Aorta (tissue), 5 donors: Measurements from ENCODE around the gene CTNNB1. TPM values are rescaled to one million over a fixed set of nuclear protein-coding genes. Genes with fewer than 3 reads are reported as not detected.

Source experiments
- ATAC-seq: fragments of 200-7000 bp; cut with Tn5 transposase; one replicate; pipeline ENCODE4 v1.9.1; 2022; ENCODE audit warnings: moderate library complexity; ENCODE audit not compliant: low FRiP score
- DNase-seq, 2 donors: peaks; one replicate each; pipeline ENCODE4 v3.0.0-alpha.2; 2020
- H3K27ac ChIP-seq, 2 donors: one replicate each; pipeline ENCODE4 v1.5.1; 2013; ENCODE audit warnings: low read length in 2 of 2, mild to moderate bottlenecking in 2 of 2, moderate library complexity in 2 of 2, control low read depth in 1 of 2, inconsistent platforms in 1 of 2, low read depth in 1 of 2
- H3K27me3 ChIP-seq, 2 donors: one replicate each; pipeline ENCODE4 v1.6.1; 2013; ENCODE audit warnings: control low read depth in 1 of 2, low read length in 1 of 2, mild to moderate bottlenecking in 1 of 2, moderate library complexity in 1 of 2; ENCODE audit not compliant: insufficient read depth in 2 of 2, control insufficient read depth in 1 of 2
- H3K36me3 ChIP-seq, 2 donors: one replicate each; pipeline ENCODE4 v1.6.1; 2013; ENCODE audit warnings: control low read depth in 1 of 2, low read length in 1 of 2, mild to moderate bottlenecking in 1 of 2; ENCODE audit not compliant: insufficient read depth in 2 of 2, control insufficient read depth in 1 of 2
- H3K4me1 ChIP-seq, 2 donors: one replicate each; pipeline ENCODE4 v1.6.1; 2013; ENCODE audit warnings: low read length in 2 of 2, control low read depth in 1 of 2, mild to moderate bottlenecking in 1 of 2, moderate library complexity in 1 of 2; ENCODE audit not compliant: insufficient read depth in 2 of 2, control insufficient read depth in 1 of 2
- H3K4me3 ChIP-seq, 2 donors: one replicate each; pipeline ENCODE4 v1.5.1; 2013; ENCODE audit warnings: low read length in 2 of 2, control low read depth in 1 of 2, mild to moderate bottlenecking in 1 of 2
- H3K9me3 ChIP-seq: one replicate; pipeline ENCODE4 v1.6.1; 2013; ENCODE audit warnings: mild to moderate bottlenecking, low read length; ENCODE audit not compliant: control insufficient read depth
- whole genome bisulfite sequencing, 2 donors: extraction: QIAGEN DNeasy Blood & Tissue Kit; methylation state at CpG; one replicate each; pipeline ENCODE4 v1.1.7; 2013; 5-methylcytosine and 5-hydroxymethylcytosine counted together
- intact Hi-C, 2 donors: fragments of 100-400 bp; cut with DNase I; formaldehyde crosslinking; loops; one replicate each; pipeline versions ENCODE4 v1.14.2 to v1.15.0; 2022
- polyA plus RNA-seq, 2 donors: library from polyadenylated mRNA; stranded (reverse); fragments of 200-250 nt; gene quantifications; one replicate each; pipeline ENCODE4 v1.2.3, GENCODE V29; 2013
- total RNA-seq, 2 donors: library from RNA; stranded (reverse); fragmentation: NEBNext Ultra II Directional; extraction: Animal tissue kit (Norgen Biotek cat#: 25700); gene quantifications; one replicate each; pipeline ENCODE4 v1.2.1, GENCODE V29; 2021
- donor health status: healthy with polysubstance abuse.
- donor health status: Bipolar disorder and iron deficiency.
- donor health status: DM: no; HTN: no; CAD: no.
- donor health status: DM: no; HTN: no; CAD: no.
- donor health status: DM: yes; HTN: yes; CAD: no.

CTNNB1 gene
- total and polyA plus RNA-seq, 4 donors: 102 to 336 (median 235) TPM

- ATAC-seq (no peak), DNase-seq (no peak)
- H3K27me3 ChIP-seq: no peaks in the 10 kb centered on the region
- H3K4me1 ChIP-seq: no peaks in the 10 kb centered on the region
- H3K27ac ChIP-seq: no peak overlapping the region
- peaks cover 3% of the 10 kb centered on the region for H3K9me3 ChIP-seq
- WGBS, 2 donors: 67 to 85% methylated on average over 1 of the region's 1 CpG
- H3K36me3 ChIP-seq: no peaks in the 10 kb centered on the region
- intact Hi-C loops: no loop called here
- no peak overlapping the region for H3K4me3 ChIP-seq
Observed at GRCh38 chr3:41184394-41184793, 14.9 kb upstream of the CTNNB1 start.

GRCh38 chr3:41186297-41186696, 13.0 kb upstream of the CTNNB1 start:
- H3K9me3 ChIP-seq: peaks cover 3% of the 10 kb centered on the region
- no peak overlapping the region for H3K4me3 ChIP-seq
- no peaks in the 10 kb centered on the region for H3K36me3 ChIP-seq
- ATAC-seq: no peak
- no peaks in the 10 kb centered on the region for H3K27me3 ChIP-seq
- intact Hi-C loops: no loop called here
- H3K4me1 ChIP-seq: no peaks in the 10 kb centered on the region
- no peak for DNase-seq
- WGBS, 2 donors: 83 to 84% methylated on average over 1 of the region's 1 CpG
- no peak overlapping the region for H3K27ac ChIP-seq

- H3K27me3 ChIP-seq: no peaks in the 10 kb centered on the region
- H3K4me3 ChIP-seq: no peak overlapping the region
- WGBS, 2 donors: 71 to 82% methylated on average over 3 of the region's 3 CpGs
- H3K4me1 ChIP-seq: no peaks in the 10 kb centered on the region
- intact Hi-C loops: no loop called here
- no peaks in the 10 kb centered on the region for H3K9me3 ChIP-seq
- H3K36me3 ChIP-seq: no peaks in the 10 kb centered on the region
- no peak overlapping the region for H3K27ac ChIP-seq
- no peak for ATAC-seq
- DNase-seq: no peak
Observed at GRCh38 chr3:41188306-41188705, 11.0 kb upstream of the CTNNB1 start.

GRCh38 chr3:41190509-41191284, 8.6 kb upstream of the CTNNB1 start:
- ATAC-seq: no peak
- intact Hi-C loops: no loop called here
- no peak for DNase-seq
- Histone ChIP-seq H3K9me3 (no peaks in the 10 kb centered on the region), H3K36me3 (no peaks in the 10 kb centered on the region), H3K27me3 (no peaks in the 10 kb centered on the region), H3K27ac (no peak overlapping the region), H3K4me3 (no peak overlapping the region), H3K4me1 (no peaks in the 10 kb centered on the region)
- 90 to 99% methylated on average over 1 of the region's 1 CpG for WGBS, 2 donors

- intact Hi-C loops: no loop called here
- Histone ChIP-seq H3K36me3 (no peaks in the 10 kb centered on the region), H3K4me1 (no peaks in the 10 kb centered on the region), H3K27me3 (no peaks in the 10 kb centered on the region), H3K9me3 (no peaks in the 10 kb centered on the region), H3K27ac (no peak overlapping the region), H3K4me3 (no peak overlapping the region)
- DNase-seq (no peak), ATAC-seq (no peak)
- 69 to 79% methylated on average over 1 of the region's 1 CpG for WGBS, 2 donors
Observed at GRCh38 chr3:41192885-41193284, 6.4 kb upstream of the CTNNB1 start.

- ATAC-seq: no peak
- H3K4me3 ChIP-seq: no peak overlapping the region
- WGBS, 2 donors: 83 to 85% methylated on average over 4 of the region's 4 CpGs
- no peaks in the 10 kb centered on the region for H3K27me3 ChIP-seq
- intact Hi-C loops: no loop called here
- DNase-seq: no peak
- no peaks in the 10 kb centered on the region for H3K36me3 ChIP-seq
- no peaks in the 10 kb centered on the region for H3K4me1 ChIP-seq
- H3K27ac ChIP-seq: no peak overlapping the region
- no peaks in the 10 kb centered on the region for H3K9me3 ChIP-seq
Observed at GRCh38 chr3:41193794-41194539, 5.3 kb upstream of the CTNNB1 start.

- no peaks in the 10 kb centered on the region for H3K9me3 ChIP-seq
- H3K4me1 ChIP-seq: no peaks in the 10 kb centered on the region
- 93 to 95% methylated on average over 8 of the region's 8 CpGs for WGBS, 2 donors
- H3K36me3 ChIP-seq: no peaks in the 10 kb centered on the region
- no peak for ATAC-seq
- no peaks in the 10 kb centered on the region for H3K27me3 ChIP-seq
- H3K4me3 ChIP-seq: no peak overlapping the region
- DNase-seq: no peak
- H3K27ac ChIP-seq: no peak overlapping the region
- intact Hi-C loops: no loop called here
Observed at GRCh38 chr3:41194701-41195100, 4.6 kb upstream of the CTNNB1 start.

GRCh38 chr3:41195946-41196345, 3.4 kb upstream of the CTNNB1 start:
- no peak for ATAC-seq
- intact Hi-C loops: no loop called here
- Histone ChIP-seq H3K9me3 (no peaks in the 10 kb centered on the region), H3K4me3 (no peak overlapping the region), H3K27ac (no peak overlapping the region), H3K27me3 (no peaks in the 10 kb centered on the region), H3K4me1 (no peaks in the 10 kb centered on the region), H3K36me3 (no peaks in the 10 kb centered on the region)
- no peak for DNase-seq
- 95 to 96% methylated on average over 7 of the region's 7 CpGs for WGBS, 2 donors
